ENCODE measurements around the gene RASL11A.
"Not testable (repeated sequence)": the region's sequence is repeated elsewhere in the genome, so short reads cannot be mapped to it uniquely, and the experiment has no call there.

The RASL11A gene

GRCh38 chr13:27266917-27267316 is 3.7 kb upstream of the RASL11A start:
- DNase-seq (ENCODE audit: low read depth in 1 of 2, low spot score in 1 of 2): no peak

- no peak for DNase-seq (ENCODE audit: low read depth in 1 of 2, low spot score in 1 of 2)
These were observed 3.0 kb upstream of the RASL11A start for GRCh38 chr13:27267596-27267995.

DNA sequence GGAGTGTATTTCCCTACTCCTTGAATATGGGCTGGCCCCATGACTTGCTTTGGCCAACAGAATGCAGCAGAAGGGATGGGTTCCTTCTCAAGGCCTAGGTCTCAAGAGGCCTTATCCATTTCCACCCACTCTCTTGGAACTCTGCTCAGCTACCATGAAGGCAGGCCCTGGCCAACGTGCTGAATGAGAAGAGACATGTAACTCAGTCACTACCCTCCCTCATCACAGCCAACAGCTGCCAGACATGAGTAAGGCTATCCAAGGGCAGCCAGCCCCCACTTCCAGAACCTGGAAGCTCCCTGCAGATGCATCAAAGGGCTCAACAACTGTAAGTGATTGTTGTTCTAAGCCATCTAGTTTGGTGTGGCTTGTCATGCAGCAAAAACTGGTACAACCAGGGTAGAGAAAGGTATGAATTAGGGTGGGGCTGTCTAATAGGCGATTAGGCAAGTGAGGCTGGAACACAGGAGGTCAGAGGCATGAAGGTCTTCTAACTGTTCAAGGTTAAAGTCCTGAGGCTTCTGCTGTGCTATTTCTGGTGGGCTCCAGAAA is 1.4 kb upstream of the RASL11A start:
- no peak for DNase-seq (ENCODE audit: low read depth in 1 of 2, low spot score in 1 of 2)

- no peak for DNase-seq (ENCODE audit: low read depth in 1 of 2, low spot score in 1 of 2)
These were observed 1.0 kb downstream of the RASL11A start for GRCh38 chr13:27271570-27272096.

- DNase-seq (ENCODE audit: low read depth in 1 of 2, low spot score in 1 of 2): no peak
These were observed 3.2 kb downstream of the RASL11A start for GRCh38 chr13:27273658-27274425.

- no peak for DNase-seq (ENCODE audit: low read depth in 1 of 2, low spot score in 1 of 2)
These were observed 4.0 kb downstream of the RASL11A start for GRCh38 chr13:27274631-27275030.

GRCh38 chr13:27276188-27276587 is 5.6 kb downstream of the RASL11A start:
- no peak for DNase-seq (ENCODE audit: low read depth in 1 of 2, low spot score in 1 of 2)

- DNase-seq (ENCODE audit: low read depth in 1 of 2, low spot score in 1 of 2): no peak
These were observed 8.9 kb downstream of the RASL11A start for GRCh38 chr13:27279506-27279905.

DNA sequence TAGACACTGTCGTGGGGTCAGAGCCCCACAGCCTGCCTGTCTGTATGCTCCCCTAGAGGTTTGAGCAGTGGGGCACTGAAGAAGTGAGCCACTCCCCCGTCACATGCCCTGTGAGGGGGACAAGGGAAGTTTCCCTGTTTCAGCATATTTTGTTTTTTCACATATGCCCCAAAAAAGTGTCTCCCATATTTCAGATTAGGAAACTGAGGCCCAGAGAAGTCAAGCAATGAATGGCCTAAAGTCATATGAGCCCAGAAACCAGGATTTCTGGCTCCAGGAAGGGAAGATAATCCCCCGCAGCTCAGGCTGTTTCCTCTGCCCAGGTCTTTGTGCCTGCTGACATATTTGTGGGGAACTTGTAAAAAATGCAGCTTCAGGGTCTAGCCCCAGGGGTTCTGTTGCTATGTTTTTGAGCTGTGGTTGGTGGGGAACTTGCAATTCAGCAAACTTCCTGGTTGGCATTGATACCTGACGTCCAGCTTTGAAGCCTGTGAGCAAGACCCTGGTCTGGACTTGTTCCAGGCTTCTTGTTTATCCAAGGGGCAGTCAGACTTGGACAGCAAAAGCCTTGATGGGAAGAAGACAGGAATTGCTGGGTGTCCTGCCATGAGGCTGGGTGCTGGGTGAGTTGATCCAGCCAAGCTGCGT is 9.5 kb downstream of the RASL11A start:
- no peak for DNase-seq (ENCODE audit: low read depth in 1 of 2, low spot score in 1 of 2)

DNA sequence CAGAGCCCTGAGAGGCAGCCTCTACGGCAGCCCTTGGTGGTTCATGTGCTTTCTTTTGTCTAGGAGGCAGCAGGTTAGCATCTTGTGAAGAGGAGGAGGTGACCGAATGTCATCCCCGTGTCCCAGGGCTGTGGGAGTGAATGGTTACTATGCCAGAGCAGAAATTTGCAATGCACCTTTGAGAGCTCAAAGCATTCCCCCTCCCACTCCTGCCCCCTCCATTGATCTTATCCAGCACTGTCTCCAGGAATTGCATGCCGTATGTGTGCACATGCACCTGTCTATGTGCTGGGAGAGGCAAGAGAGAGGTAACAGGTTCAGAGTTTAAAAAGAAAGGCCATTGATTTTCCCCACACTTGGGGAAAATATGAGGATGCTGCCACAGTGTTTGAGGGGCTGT is 10.2 kb downstream of the RASL11A start:
- no peak for DNase-seq (ENCODE audit: low read depth in 1 of 2, low spot score in 1 of 2)

- DNase-seq (ENCODE audit: low read depth in 1 of 2, low spot score in 1 of 2): no peak
These were observed 10.8 kb downstream of the RASL11A start for GRCh38 chr13:27281420-27281819.

DNA sequence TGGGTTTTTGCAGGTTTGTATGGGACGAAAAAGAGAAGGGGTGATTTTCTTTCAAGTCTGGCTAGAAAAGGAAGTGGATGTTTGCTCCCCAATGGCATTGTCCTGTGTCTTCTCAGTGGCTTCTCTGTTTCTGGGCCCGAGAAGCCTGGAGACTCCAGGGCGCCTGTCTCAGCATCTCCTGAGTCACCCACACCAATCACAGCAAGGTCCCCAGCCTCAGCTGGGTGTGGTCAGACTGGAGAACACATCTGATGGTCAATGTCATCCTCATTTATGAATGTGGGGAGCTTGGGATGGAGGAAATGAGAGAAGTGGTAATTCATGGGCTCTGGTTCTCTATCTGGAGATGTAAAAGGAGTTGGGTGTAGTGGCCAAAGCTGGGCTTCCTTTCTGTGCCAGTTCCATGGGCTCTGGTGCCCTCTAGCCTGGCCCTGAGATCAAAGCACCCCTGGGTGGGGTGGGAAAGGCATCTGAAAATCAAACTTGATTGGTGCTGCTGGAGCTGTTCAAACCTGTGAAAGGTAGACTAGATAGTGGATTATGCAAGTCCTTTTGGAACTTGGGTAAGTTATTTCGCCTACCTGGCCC is 13.4 kb downstream of the RASL11A start:
- DNase-seq (ENCODE audit: low read depth in 1 of 2, low spot score in 1 of 2): no peak

GRCh38 chr13:27288392-27288791 is 17.8 kb downstream of the RASL11A start:
- no peak for DNase-seq (ENCODE audit: low read depth in 1 of 2, low spot score in 1 of 2)

GRCh38 chr13:27289011-27289665 is 18.5 kb downstream of the RASL11A start:
- no peak for DNase-seq (ENCODE audit: low read depth in 1 of 2, low spot score in 1 of 2)

- DNase-seq (ENCODE audit: low read depth in 1 of 2, low spot score in 1 of 2): no peak
These were observed 20.1 kb downstream of the RASL11A start for GRCh38 chr13:27290715-27291114.

DNA sequence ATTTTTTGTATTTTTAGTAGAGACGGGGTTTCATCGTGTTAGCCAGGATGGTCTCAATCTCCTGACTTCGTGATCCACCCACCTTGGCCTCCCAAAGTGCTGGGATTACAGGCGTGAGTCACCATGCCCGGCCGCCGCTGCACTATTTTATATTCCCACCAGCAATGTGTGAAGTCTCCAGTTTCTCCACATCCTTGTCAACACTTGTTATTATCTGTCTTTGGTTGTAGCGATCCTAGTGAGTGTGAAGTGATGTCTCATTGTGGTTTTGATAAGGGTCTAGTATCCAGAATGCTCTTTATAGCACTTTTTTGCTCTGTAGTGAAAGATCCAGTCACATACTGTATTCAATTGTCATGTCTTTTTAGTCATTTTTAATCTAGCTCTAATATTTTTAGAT is 21.3 kb downstream of the RASL11A start:
- DNase-seq (ENCODE audit: low read depth in 1 of 2, low spot score in 1 of 2): not testable (repeated sequence)

DNA sequence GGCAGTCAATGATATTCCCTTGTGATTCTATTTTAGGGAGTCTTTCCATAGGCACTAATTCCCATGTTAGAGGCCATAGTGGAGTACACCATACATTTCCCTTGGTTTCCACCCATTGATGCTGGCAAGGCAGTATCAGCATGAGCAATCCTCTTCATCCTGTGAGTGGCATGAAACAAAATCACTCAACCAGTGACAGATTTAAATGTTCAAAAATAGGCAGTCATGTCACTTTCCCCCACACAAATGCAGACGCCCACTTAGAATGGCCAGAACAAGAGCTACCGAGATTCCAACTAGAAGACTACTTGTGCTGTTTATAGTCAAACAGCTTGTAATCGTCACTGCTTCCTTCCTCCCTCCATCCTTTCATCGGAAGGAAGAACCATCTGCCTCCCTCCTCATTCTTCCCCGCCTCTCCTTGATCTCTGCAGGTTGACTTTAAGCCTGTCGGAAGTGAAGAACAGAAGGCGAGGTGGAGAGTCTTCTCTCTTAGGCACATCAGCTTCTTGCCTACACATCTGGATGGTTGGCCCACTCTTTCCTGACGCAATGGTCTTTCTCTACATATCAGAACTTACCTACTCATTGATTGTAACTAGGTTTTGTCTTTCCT is 22.6 kb downstream of the RASL11A start:
- DNase-seq (ENCODE audit: low read depth in 1 of 2, low spot score in 1 of 2): no peak

DNA sequence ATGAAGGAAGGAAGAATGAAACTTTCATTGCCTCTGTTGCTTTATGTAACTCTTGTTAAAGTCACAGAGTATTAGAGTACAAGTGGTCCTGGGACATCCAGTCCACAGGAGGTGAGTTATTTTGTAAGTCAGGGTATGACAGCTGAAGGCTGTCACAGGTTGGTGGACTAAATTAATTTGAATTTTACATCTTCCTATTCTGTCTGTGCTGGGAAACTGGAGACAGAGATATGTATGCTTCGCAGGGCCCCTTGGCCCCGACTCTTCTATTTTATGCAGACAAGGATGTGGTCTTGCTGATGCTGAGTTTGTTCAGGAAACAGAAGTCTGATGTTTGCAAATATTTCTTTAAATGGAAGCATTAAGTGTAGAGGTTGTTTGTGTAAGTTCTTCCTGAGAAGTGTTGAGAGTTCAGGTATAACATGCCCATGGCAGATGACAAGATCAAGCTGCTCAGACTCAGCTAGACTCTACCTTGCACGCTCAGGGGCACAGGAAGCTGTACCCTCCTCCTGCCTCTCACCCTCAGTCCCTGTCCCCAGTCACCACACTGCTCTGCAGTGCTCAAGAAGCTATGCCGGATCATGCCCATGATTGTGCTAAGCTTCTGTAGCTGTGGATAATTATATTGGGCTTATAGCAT is 23.4 kb downstream of the RASL11A start:
- no peak for DNase-seq (ENCODE audit: low read depth in 1 of 2, low spot score in 1 of 2)

- DNase-seq (ENCODE audit: low read depth in 1 of 2, low spot score in 1 of 2): no peak
These were observed 24.5 kb downstream of the RASL11A start for GRCh38 chr13:27295096-27295495.

- DNase-seq (ENCODE audit: low read depth in 1 of 2, low spot score in 1 of 2): no peak
These were observed 25.0 kb downstream of the RASL11A start for GRCh38 chr13:27295660-27296059.
